OCI-LY1 (cell line): Measurements from ENCODE around the gene LZTS3.
A peak's percentile ranks its signal among the peaks of the same experiment; 100 is the strongest.

Experiments
- H2AFZ ChIP-seq: fragments of 200-600 bp; sonication (generic), shearing (Covaris generic); 2 replicates; pipeline ENCODE4 v1.6.0; 2014; ENCODE audit warnings: antibody characterized with exemption, mild to moderate bottlenecking, low read length
- H3F3A ChIP-seq: fragments of 200-600 bp; sonication (generic), shearing (Covaris generic); 2 replicates; pipeline ENCODE4 v1.6.0; 2014; ENCODE audit warnings: mild to moderate bottlenecking, antibody characterized with exemption, low read length, moderate library complexity; ENCODE audit not compliant: insufficient read depth
- H3K27ac ChIP-seq: fragments of 200-600 bp; sonication (generic); 2 replicates; pipeline ENCODE4 v1.5.1; 2014; ENCODE audit warnings: low read length, mixed run types, mild to moderate bottlenecking, low read depth; ENCODE audit not compliant: poor library complexity, severe bottlenecking
- H3K27me3 ChIP-seq: fragments of 200-600 bp; sonication (generic); 2 replicates; pipeline ENCODE4 v1.6.0; 2014; ENCODE audit warnings: antibody characterized with exemption, mild to moderate bottlenecking, low read length, moderate library complexity; ENCODE audit not compliant: insufficient read depth
- H3K36me3 ChIP-seq: fragments of 200-600 bp; sonication (generic); 2 replicates; pipeline ENCODE4 v1.6.1; 2014; ENCODE audit warnings: mild to moderate bottlenecking, antibody characterized with exemption, low read length, moderate library complexity, mixed read lengths; ENCODE audit not compliant: insufficient read depth
- H3K4me1 ChIP-seq: fragments of 200-600 bp; sonication (generic); 2 replicates; pipeline ENCODE4 v1.5.1; 2014; ENCODE audit warnings: mild to moderate bottlenecking, low read length, moderate library complexity; ENCODE audit not compliant: insufficient read depth, severe bottlenecking
- H3K4me2 ChIP-seq: fragments of 200-600 bp; sonication (generic), shearing (Covaris generic); 2 replicates; pipeline ENCODE4 v1.6.1; 2014; ENCODE audit warnings: low read length
- H3K4me3 ChIP-seq: fragments of 200-600 bp; sonication (generic); 2 replicates; pipeline ENCODE4 v1.5.1; 2014; ENCODE audit warnings: low read length, low read depth, mild to moderate bottlenecking, mixed read lengths; ENCODE audit not compliant: poor library complexity, severe bottlenecking
- H3K79me2 ChIP-seq: fragments of 200-600 bp; shearing (Covaris generic); 2 replicates; pipeline ENCODE4 v1.6.1; 2016; ENCODE audit warnings: mixed run types, low read length, mixed read lengths; ENCODE audit not compliant: insufficient read depth
- H3K9ac ChIP-seq: fragments of 200-600 bp; sonication (generic), shearing (Covaris generic); 2 replicates; pipeline ENCODE4 v1.6.1; 2014; ENCODE audit warnings: mild to moderate bottlenecking, low read length, mixed read lengths
- H3K9me2 ChIP-seq: fragments of 200-600 bp; sonication (generic), shearing (Covaris generic); 2 replicates; pipeline ENCODE4 v1.6.1; 2014; ENCODE audit warnings: low read depth, mild to moderate bottlenecking, low read length, mixed read lengths
- H3K9me3 ChIP-seq: fragments of 200-600 bp; shearing (Covaris generic); 2 replicates; pipeline ENCODE4 v1.6.1; 2014; ENCODE audit warnings: low read length, mixed read lengths
- H4K20me1 ChIP-seq: fragments of 200-600 bp; sonication (generic), shearing (Covaris generic); 2 replicates; pipeline ENCODE4 v1.6.0; 2016; ENCODE audit warnings: mild to moderate bottlenecking, low read length; ENCODE audit not compliant: insufficient read depth
- CTCF ChIP-seq: fragments of 200-600 bp; sonication (generic), shearing (Covaris generic); IDR thresholded peaks from 2 replicates; pipeline ENCODE4 v1.5.1; 2017; ENCODE audit warnings: mild to moderate bottlenecking, antibody characterized with exemption, low read length, moderate library complexity, mixed read lengths
- EZH2 ChIP-seq: fragments of 200-600 bp; sonication (generic), shearing (Covaris generic); IDR thresholded peaks from 2 replicates; pipeline ENCODE4 v1.8.0; 2017; ENCODE audit warnings: borderline replicate concordance, mixed run types, mild to moderate bottlenecking, antibody characterized with exemption, low read length, moderate library complexity, mixed read lengths

The LZTS3 gene

GRCh38 chr20:3162080-3162611 lies 11.2 kb downstream of the LZTS3 start:
- Histone ChIP-seq H2AFZ (no peak overlapping the region), H3K9ac (no peak overlapping the region), H3K27me3 (no peaks in the 10 kb centered on the region), H3K4me2 (no peak overlapping the region), H3K9me2 (no peaks in the 10 kb centered on the region), H4K20me1 (no peaks in the 10 kb centered on the region), H3K27ac (no peak overlapping the region), H3K4me1 (peaks cover 25% of the 10 kb centered on the region), H3K4me3 (no peak overlapping the region), H3K36me3 (no peaks in the 10 kb centered on the region), H3K9me3 (no peaks in the 10 kb centered on the region), H3K79me2 (peaks cover 20% of the 10 kb centered on the region), H3F3A (no peaks in the 10 kb centered on the region)
- no peak for TF ChIP-seq EZH2

DNA sequence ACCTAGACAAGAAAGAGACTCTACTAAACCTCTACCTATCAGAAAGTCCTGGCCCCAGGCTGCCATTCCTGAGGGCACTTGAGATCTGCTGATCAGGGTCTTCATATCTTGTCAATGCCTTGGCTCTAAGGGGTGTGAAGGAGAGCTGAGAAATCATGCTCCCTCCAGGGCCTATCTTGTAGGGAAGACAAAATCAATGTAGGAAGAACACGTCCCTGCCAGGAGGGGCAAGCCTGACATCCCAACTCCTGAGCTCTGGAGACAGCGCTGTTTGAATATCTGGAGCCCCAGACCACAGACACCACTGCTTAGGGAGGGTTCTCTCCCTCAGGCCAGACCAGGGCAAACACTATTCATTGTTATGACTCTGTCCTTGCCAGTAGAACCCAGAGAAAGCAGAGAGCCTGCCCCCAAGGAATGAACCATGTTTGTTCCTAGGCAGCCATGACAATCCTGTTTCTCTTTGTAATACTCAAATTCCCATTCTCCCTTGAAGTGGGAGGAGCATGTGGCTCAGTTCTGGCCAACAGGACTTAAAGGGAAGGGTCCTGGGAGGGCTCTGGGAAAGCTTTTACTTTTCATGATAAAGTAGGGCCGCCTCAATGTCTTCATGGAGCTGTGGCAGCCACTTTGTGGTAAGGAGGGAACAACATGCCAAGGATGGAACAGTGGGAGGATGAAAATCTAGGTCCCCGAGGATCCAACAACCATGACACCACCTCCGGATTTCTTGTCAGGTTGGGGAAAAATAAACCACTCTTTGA lies 11.9 kb downstream of the LZTS3 start:
- Histone ChIP-seq H3K4me1 (peaks cover 31% of the 10 kb centered on the region), H3K36me3 (no peaks in the 10 kb centered on the region), H3K27ac (no peak overlapping the region), H3K27me3 (no peaks in the 10 kb centered on the region), H3F3A (no peaks in the 10 kb centered on the region), H3K4me2 (no peak overlapping the region), H3K9ac (no peak overlapping the region), H4K20me1 (no peaks in the 10 kb centered on the region), H3K9me3 (no peaks in the 10 kb centered on the region), H3K4me3 (no peak overlapping the region), H3K9me2 (no peaks in the 10 kb centered on the region), H2AFZ (no peak overlapping the region), H3K79me2 (peaks cover 23% of the 10 kb centered on the region)
- TF ChIP-seq EZH2 (no peak), CTCF (no peak)

DNA sequence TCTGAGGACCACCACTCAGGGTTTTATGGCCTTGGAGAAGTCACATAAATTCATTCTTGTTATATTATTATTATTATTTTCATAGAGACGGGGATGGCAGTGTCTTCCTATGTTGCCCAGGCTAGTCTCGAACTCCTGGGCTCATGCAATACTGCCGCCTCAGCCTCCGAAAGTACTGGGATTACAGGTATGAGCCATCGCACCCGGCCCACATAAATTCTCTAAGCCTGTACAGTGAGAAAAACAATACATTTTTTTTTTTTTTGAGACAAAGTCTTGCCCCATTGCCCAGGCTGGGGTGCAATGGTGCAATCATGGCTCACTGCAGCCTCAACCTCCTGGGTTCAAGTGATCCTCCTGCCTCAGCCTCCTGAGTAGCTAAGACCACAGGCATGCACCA lies 12.9 kb downstream of the LZTS3 start:
- Histone ChIP-seq H3K27ac (no peak overlapping the region), H3K27me3 (no peaks in the 10 kb centered on the region), H3K79me2 (peaks cover 25% of the 10 kb centered on the region), H2AFZ (no peak overlapping the region), H3K4me3 (peak overlapping the region; percentile 92), H3K4me1 (peaks cover 42% of the 10 kb centered on the region), H3K4me2 (peak overlapping the region; percentile 95), H3K9ac (peak overlapping the region; percentile 83), H3K36me3 (no peaks in the 10 kb centered on the region), H3K9me3 (no peaks in the 10 kb centered on the region), H3F3A (no peaks in the 10 kb centered on the region), H3K9me2 (no peaks in the 10 kb centered on the region), H4K20me1 (no peaks in the 10 kb centered on the region)
- TF ChIP-seq EZH2 (no peak), CTCF (no peak)
